ENCODE results near the gene WIPF2.
"Not testable (repeated sequence)": the region's sequence is repeated elsewhere in the genome, so short reads cannot be mapped to it uniquely, and the experiment has no call there.

The WIPF2 gene

DNA sequence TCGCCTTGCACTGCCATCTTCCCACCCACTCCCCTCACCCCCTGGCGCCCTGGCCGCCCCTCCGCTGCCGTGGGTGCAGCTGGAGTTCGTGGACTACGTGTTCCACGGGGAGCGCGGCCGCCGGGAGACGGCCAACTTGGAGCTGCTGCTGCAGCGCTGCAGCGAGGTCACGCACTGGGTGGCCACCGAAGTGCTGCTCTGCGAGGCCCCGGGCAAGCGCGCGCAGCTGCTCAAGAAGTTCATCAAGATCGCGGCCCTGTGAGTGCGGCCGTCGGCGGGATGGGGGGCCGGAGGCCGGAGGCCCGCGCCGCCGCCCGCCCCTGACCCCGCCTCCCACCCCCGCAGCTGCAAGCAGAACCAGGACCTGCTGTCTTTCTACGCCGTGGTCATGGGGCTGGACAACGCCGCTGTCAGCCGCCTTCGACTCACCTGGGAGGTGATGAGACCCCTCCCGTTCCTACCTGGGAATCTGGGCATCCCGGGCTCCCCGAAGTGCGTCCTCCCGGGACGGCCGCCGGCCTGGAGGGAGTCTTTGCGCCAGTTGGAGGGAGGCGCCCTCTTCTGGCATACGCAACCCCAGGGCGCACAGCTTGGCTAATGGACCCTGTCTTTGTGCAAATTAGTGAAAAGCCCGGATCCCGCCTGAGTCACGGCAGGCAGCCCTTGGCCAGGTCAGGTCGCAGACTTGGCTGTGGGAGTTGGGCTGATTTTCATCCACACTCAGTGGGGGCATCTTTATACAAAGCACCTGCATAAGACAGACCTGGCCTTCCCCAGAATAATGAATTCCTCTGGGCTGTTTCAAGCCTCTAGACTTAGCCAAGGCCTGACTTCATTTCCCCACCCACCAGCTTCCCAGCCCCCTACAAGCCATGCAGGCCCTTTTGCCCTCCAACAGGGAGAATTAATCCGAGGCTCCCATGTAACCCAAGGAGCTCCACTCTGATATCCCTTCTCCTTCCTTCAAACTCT lies 27.6 kb upstream of the WIPF2 start:
- DNase-seq (ENCODE audit: low read depth): no peak

DNA sequence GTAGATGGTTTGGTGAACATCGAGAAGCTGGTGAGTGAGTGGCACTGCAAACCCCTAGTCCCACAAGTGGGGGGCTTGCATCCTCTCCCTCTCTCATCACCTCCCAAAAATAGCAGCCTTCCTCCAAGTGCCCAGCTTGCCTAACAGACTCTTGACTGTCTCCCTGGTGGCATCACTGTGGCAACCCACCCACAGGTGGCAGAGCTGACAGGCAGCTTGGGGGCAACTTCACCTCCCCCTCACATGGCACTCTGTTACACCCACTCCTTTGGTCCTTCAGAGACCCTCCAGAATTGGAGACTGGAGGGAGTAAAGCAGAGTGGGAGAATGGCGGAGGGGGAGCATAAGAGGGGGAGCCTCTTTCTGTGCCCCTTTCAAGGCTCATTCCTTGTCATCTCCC lies 26.1 kb upstream of the WIPF2 start:
- no peak for DNase-seq (ENCODE audit: low read depth)

- no peak for DNase-seq (ENCODE audit: low read depth)
These were observed 24.3 kb upstream of the WIPF2 start for GRCh38 chr17:40194821-40195220.

- no peak for DNase-seq (ENCODE audit: low read depth)
These were observed 21.6 kb upstream of the WIPF2 start for GRCh38 chr17:40197550-40197949.

- not testable (repeated sequence) for DNase-seq (ENCODE audit: low read depth)
These were observed 21.1 kb upstream of the WIPF2 start for GRCh38 chr17:40197965-40198456.

DNA sequence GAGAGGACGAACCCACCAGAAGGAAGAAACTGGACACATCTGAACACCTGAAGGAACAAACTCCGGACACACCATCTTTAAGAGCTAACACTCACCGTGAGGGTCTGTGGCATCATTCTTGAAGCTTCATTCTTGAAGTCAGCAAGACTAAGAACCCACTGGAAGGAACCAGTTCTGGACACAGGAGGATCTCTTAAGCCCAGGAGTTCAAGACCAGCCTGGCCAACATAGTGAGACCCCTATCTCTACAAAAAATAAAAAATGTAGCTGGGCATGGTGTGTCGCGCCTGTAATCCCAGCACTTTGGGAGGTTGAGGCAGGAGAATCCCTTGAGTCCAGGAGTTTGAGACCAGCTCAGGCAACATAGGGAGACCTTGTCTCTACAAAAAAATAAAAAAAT lies 20.5 kb upstream of the WIPF2 start:
- DNase-seq (ENCODE audit: low read depth): no peak

DNA sequence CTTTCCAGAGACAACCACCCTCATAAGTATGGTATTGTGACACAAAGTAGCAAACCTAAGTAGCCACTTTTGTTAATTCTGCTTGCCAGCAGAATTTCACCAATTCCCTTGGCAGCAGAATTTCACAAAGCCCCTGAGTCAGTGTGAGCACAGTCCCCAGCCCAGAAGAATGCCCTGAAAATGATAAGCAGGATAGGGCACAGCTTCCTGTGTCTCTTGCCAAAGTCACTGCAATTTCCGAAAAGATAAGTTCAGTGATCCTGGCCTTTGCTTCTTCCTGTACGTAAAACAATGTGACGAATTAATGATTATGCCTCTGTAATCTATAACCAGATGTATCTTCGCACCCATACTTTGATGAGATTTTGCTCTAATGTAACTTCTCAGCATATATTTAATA lies 16.0 kb upstream of the WIPF2 start:
- no peak for DNase-seq (ENCODE audit: low read depth)

GRCh38 chr17:40206193-40206592 lies 12.9 kb upstream of the WIPF2 start:
- DNase-seq (ENCODE audit: low read depth): not testable (repeated sequence)

GRCh38 chr17:40209404-40210093 lies 9.6 kb upstream of the WIPF2 start:
- DNase-seq (ENCODE audit: low read depth): no peak

- not testable (repeated sequence) for DNase-seq (ENCODE audit: low read depth)
These were observed 5.2 kb upstream of the WIPF2 start for GRCh38 chr17:40213914-40214313.

- DNase-seq (ENCODE audit: low read depth): no peak
These were observed 931 bp upstream of the WIPF2 start for GRCh38 chr17:40218006-40218739.

GRCh38 chr17:40219594-40220338 lies 662 bp downstream of the WIPF2 start:
- DNase-seq (ENCODE audit: low read depth): peak; percentile 44

DNA sequence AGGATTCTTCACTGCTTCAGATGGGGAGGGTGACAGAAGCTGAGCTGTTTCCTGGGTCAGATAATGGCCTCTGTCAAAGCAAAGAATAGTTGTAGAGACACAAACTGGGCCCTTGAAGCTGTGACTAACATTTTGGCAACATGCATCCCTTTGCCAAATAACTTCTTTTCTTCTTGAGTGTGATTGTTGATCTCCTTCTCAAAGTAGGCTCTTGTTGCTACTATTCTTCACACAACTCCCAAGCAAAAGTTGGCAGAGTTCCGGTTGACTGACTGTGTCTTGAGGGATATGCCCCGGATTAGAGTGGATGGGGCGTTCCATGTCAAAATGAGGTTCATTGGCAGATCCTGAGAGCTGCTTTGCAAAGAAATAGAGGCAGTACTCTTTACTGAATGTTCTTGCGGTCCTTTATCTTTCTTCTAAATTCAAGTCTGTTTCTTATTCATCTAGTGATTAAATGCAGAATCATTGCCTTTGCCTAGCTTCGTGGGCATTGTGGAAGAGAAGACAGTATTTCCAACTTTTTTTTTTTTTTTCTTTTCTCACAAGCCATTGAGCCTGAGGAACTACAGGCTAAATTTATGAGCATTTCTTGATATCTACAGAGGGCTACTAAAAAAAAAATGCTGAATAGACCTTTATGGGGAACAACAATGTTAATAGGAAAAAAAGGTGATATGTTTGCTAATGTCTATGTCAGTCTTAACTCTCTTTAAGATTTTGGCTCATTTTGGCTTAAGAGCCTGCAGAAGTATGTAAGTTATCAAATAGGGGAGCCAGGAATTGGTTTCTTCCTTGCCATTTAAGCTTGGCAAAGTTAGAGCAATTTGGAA lies 5.8 kb downstream of the WIPF2 start:
- DNase-seq (ENCODE audit: low read depth): no peak

DNA sequence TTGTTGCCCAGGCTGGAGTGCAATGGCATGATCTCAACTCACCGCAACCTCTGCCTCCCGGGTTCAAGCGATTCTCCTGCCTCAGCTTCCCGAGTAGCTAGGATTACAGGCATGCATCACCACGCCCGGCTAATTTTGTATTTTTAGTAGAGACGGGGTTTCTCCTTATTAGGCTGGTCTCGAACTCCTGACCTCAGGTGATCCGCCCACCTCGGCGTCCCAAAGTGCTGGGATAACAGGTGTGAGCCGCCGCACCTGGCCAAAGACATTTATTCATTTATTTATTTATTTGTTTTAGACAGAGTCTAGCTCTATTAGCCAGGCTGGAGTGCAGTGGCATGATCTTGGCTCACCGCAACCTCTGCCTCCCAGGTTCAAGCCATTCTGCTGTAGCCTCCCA lies 10.0 kb downstream of the WIPF2 start:
- not testable (repeated sequence) for DNase-seq (ENCODE audit: low read depth)

GRCh38 chr17:40230670-40231069 lies 11.6 kb downstream of the WIPF2 start:
- no peak for DNase-seq (ENCODE audit: low read depth)

DNA sequence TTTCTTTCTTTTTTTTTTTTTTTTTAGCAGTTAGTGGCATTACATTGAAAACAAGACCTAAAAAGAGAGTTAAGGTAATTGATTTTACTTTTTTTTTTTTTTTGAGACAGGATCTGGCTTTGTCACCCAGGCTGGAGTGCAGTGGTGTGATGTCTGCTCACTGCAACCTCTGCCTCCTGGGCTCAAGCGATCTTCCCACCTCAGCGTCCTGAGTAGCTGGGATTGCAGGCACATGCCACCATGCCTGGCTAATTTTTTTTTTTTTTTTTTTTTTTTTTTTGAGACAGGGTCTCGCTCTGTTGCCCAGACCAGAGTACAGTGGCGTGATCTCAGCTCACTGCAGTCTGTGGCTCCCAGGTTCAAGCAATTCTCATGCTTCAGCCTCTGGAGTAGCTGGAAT lies 12.8 kb downstream of the WIPF2 start:
- not testable (repeated sequence) for DNase-seq (ENCODE audit: low read depth)

DNA sequence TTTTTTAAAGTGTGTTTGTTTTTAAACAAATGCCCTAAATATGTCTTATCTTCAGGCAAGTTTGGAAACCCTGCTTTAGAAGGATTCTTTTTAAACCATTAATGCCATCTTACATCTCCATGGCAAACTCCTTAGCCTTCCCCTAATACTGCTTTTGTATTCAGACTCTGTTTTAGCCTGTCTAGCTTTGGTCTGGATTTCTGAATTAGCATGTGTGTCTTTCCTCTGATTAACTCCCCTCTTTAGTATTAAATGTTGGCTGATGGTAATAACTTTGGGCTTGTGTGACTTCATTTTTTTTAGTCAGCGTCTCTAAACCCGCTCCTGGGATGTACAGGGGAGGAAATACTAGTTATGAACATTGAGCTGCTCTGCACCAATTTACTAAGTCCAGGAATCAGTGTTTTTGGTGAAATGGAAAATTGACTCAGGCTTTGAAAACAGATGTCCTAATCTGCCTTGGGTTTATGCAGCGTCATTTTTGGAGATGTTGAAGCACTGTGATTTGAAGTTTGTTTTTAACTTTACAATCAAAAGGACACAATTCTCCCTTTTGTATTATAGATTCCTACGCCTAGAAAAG lies 22.2 kb downstream of the WIPF2 start:
- DNase-seq (ENCODE audit: low read depth): no peak

GRCh38 chr17:40242774-40243173 lies 23.7 kb downstream of the WIPF2 start:
- peak; percentile 28 for DNase-seq (ENCODE audit: low read depth)

DNA sequence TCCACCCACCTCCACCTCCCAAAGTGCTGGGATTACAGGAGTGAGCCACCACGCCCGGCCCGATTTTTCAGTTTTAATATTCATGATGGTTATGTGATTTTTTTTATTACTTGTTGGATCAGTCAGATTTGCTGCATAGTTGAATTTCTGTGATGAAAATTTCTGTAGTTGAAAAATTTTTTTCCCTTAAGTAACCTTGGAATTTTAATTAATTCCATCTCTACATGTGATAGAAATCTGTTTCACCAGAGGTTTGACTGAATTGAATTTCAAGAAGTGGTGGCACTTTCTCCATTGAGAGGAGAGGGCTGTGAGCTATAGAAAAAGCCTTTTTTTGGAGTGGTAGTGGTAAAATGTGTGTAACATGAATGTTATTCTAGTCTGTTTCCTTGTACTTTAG lies 24.7 kb downstream of the WIPF2 start:
- no peak for DNase-seq (ENCODE audit: low read depth)

GRCh38 chr17:40244255-40244654 lies 25.2 kb downstream of the WIPF2 start:
- no peak for DNase-seq (ENCODE audit: low read depth)

Measured in HS-5 (cell line).